Mononuclear cell (primary cell): ENCODE results near the gene ETFRF1. TPM values are rescaled to one million over a fixed set of nuclear protein-coding genes. Genes with fewer than 3 reads are reported as not detected.

Experiments
- H3K27me3 ChIP-seq: 2 replicates; pipeline ENCODE4 v1.6.0; 2011; ENCODE audit warnings: low read length, control low read depth; ENCODE audit not compliant: insufficient read depth
- H3K4me1 ChIP-seq: 2 replicates; pipeline ENCODE4 v1.5.1; 2011; ENCODE audit warnings: mild to moderate bottlenecking, low read length, control low read depth; ENCODE audit not compliant: insufficient read depth
- H3K4me3 ChIP-seq: 2 replicates; pipeline ENCODE4 v1.5.1; 2011; ENCODE audit warnings: mild to moderate bottlenecking, low read length, moderate library complexity
- H3K9me3 ChIP-seq: 2 replicates; pipeline ENCODE4 v1.5.1; 2011; ENCODE audit warnings: low read depth, mild to moderate bottlenecking, control low read depth, low read length
- total RNA-seq: library from RNA; depleted of rRNA; stranded (reverse); fragments of >200 nt; gene quantifications from one replicate; pipeline ENCODE4 v1.2.3, GENCODE V29; 2012

Gene ETFRF1
- 67.5 TPM for total RNA-seq

- H3K9me3 ChIP-seq, result no peaks in the 10 kb centered on the region
- H3K4me1 ChIP-seq, result peaks cover 21% of the 10 kb centered on the region
- no peaks in the 10 kb centered on the region for H3K27me3 ChIP-seq
- peak within 1 kb of the TSS; percentile 92 for H3K4me3 ChIP-seq
Observed at GRCh38 chr12:25195056-25195971, at the start of gene ETFRF1, which contains the start of gene DNAI7. Gene ETFRF1 (plus strand): TSS chr12:25195237. CDS start chr12:25203957, 8,720 bp downstream. Gene DNAI7 (minus strand): TSS chr12:25195160. CDS start chr12:25195078, 82 bp downstream.

- Histone ChIP-seq H3K4me3 (no peak overlapping the region), H3K27me3 (no peaks in the 10 kb centered on the region), H3K9me3 (no peaks in the 10 kb centered on the region), H3K4me1 (no peaks in the 10 kb centered on the region)
Observed at GRCh38 chr12:25146686-25147085, 48.4 kb upstream of the ETFRF1 start.

GRCh38 chr12:25151476-25151875, 43.6 kb upstream of the ETFRF1 start:
- H3K4me3 ChIP-seq, result no peak overlapping the region
- no peaks in the 10 kb centered on the region for H3K9me3 ChIP-seq
- H3K27me3 ChIP-seq, result no peaks in the 10 kb centered on the region
- peaks cover 5% of the 10 kb centered on the region for H3K4me1 ChIP-seq

GRCh38 chr12:25152055-25152454, 43.0 kb upstream of the ETFRF1 start:
- no peak overlapping the region for H3K4me3 ChIP-seq
- H3K27me3 ChIP-seq, result no peaks in the 10 kb centered on the region
- H3K4me1 ChIP-seq, result peaks cover 7% of the 10 kb centered on the region
- no peaks in the 10 kb centered on the region for H3K9me3 ChIP-seq

GRCh38 chr12:25155022-25155576, 39.9 kb upstream of the ETFRF1 start:
- H3K27me3 ChIP-seq, result no peaks in the 10 kb centered on the region
- peaks cover 8% of the 10 kb centered on the region for H3K4me1 ChIP-seq
- H3K4me3 ChIP-seq, result no peak overlapping the region
- H3K9me3 ChIP-seq, result no peaks in the 10 kb centered on the region

GRCh38 chr12:25156061-25156460, 39.0 kb upstream of the ETFRF1 start:
- Histone ChIP-seq H3K9me3 (no peaks in the 10 kb centered on the region), H3K4me1 (peaks cover 8% of the 10 kb centered on the region), H3K27me3 (no peaks in the 10 kb centered on the region), H3K4me3 (no peak overlapping the region)

- Histone ChIP-seq H3K9me3 (no peaks in the 10 kb centered on the region), H3K4me3 (no peak overlapping the region), H3K4me1 (no peaks in the 10 kb centered on the region), H3K27me3 (no peaks in the 10 kb centered on the region)
Observed at GRCh38 chr12:25162866-25163265, 32.2 kb upstream of the ETFRF1 start.

GRCh38 chr12:25182765-25183164, 12.3 kb upstream of the ETFRF1 start:
- Histone ChIP-seq H3K4me3 (no peak overlapping the region), H3K4me1 (no peaks in the 10 kb centered on the region), H3K9me3 (no peaks in the 10 kb centered on the region), H3K27me3 (no peaks in the 10 kb centered on the region)

- no peaks in the 10 kb centered on the region for H3K9me3 ChIP-seq
- no peaks in the 10 kb centered on the region for H3K4me1 ChIP-seq
- no peak overlapping the region for H3K4me3 ChIP-seq
- H3K27me3 ChIP-seq, result no peaks in the 10 kb centered on the region
Observed at GRCh38 chr12:25184132-25184531, 10.9 kb upstream of the ETFRF1 start.

GRCh38 chr12:25186038-25186787, 8.8 kb upstream of the ETFRF1 start:
- H3K9me3 ChIP-seq, result no peaks in the 10 kb centered on the region
- no peaks in the 10 kb centered on the region for H3K4me1 ChIP-seq
- no peaks in the 10 kb centered on the region for H3K27me3 ChIP-seq
- H3K4me3 ChIP-seq, result no peak overlapping the region

- H3K4me3 ChIP-seq, result no peak overlapping the region
- no peaks in the 10 kb centered on the region for H3K27me3 ChIP-seq
- no peaks in the 10 kb centered on the region for H3K9me3 ChIP-seq
- H3K4me1 ChIP-seq, result no peaks in the 10 kb centered on the region
Observed at GRCh38 chr12:25186788-25187402, 8.1 kb upstream of the ETFRF1 start.

- Histone ChIP-seq H3K4me1 (no peaks in the 10 kb centered on the region), H3K27me3 (no peaks in the 10 kb centered on the region), H3K9me3 (no peaks in the 10 kb centered on the region), H3K4me3 (no peak overlapping the region)
Observed at GRCh38 chr12:25187781-25188180, 7.3 kb upstream of the ETFRF1 start.

GRCh38 chr12:25189656-25190055, 5.4 kb upstream of the ETFRF1 start:
- H3K27me3 ChIP-seq, result no peaks in the 10 kb centered on the region
- H3K9me3 ChIP-seq, result no peaks in the 10 kb centered on the region
- H3K4me1 ChIP-seq, result peaks cover 4% of the 10 kb centered on the region
- H3K4me3 ChIP-seq, result no peak overlapping the region

GRCh38 chr12:25190793-25191192, 4.2 kb upstream of the ETFRF1 start:
- H3K9me3 ChIP-seq, result no peaks in the 10 kb centered on the region
- no peaks in the 10 kb centered on the region for H3K27me3 ChIP-seq
- H3K4me3 ChIP-seq, result no peak overlapping the region
- H3K4me1 ChIP-seq, result peaks cover 9% of the 10 kb centered on the region

- H3K4me3 ChIP-seq, result no peak overlapping the region
- no peaks in the 10 kb centered on the region for H3K9me3 ChIP-seq
- H3K27me3 ChIP-seq, result no peaks in the 10 kb centered on the region
- H3K4me1 ChIP-seq, result peaks cover 21% of the 10 kb centered on the region
Observed at GRCh38 chr12:25194214-25194613, 823 bp upstream of the ETFRF1 start.
